OCI-LY7 (cell line): ENCODE results near the gene IDUA.

ENCODE experiments used
- CTCF ChIP-seq: fragments of 200-600 bp; sonication (generic); conservative IDR thresholded peaks from 2 replicates; pipeline ENCODE4 v1.5.1; 2014; ENCODE audit warnings: mild to moderate bottlenecking, antibody characterized with exemption, low read length, moderate library complexity, mixed read lengths
- EZH2phosphoT487 ChIP-seq: fragments of 200-600 bp; sonication (generic); IDR thresholded peaks from 2 replicates; pipeline ENCODE4 v1.6.1; 2018; ENCODE audit warnings: low read depth, borderline replicate concordance, mild to moderate bottlenecking, mixed run types, antibody characterized with exemption, low read length, moderate library complexity, mixed read lengths

- no peak for TF ChIP-seq CTCF
- no peak for TF ChIP-seq EZH2phosphoT487
Measured at GRCh38 chr4:1017211-1017610, 30.4 kb downstream of the IDUA start.
